K562 (cell line): ENCODE data around the gene KNL1. TPM values are rescaled to one million over a fixed set of nuclear protein-coding genes. Genes with fewer than 3 reads are reported as not detected.

Source experiments
- ATAC-seq: fragments of 200-7000 bp; cut with Tn5 transposase; 3 replicates; pipeline ENCODE4 v1.9.1; 2020; ENCODE audit warnings: moderate library complexity
- BruUV-seq: library from RNA; stranded (reverse); fragments of 400-500 nt; replicated peaks from 2 replicates; lab custom pipeline; 2021; lab: Mats Ljungman, UMichigan
- CTCF ChIA-PET: fragments of 300-600 bp; formaldehyde crosslinking; extraction: SDS; loops from one replicate; lab custom pipeline; 2021; ENCODE audit warnings: low intra/inter-chr PET ratio; lab: Yijun Ruan, JAX
- POLR2A ChIA-PET: fragments of 300-600, 350-650 bp; sonication (Branson Sonifier 250); formaldehyde crosslinking; extraction: SDS; loops from one replicate; lab custom pipeline; 2021; ENCODE audit warnings: antibody characterized with exemption, inconsistent platforms; lab: Yijun Ruan, JAX
- DNase-seq, 4 experiments: peaks; one replicate each; pipeline versions ENCODE4 v3.0.0 to v3.0.0-alpha.2; 2011 to 2018; ENCODE audit warnings: low spot score in 3 of 4, mixed read lengths in 3 of 4; ENCODE audit errors: extremely low read depth in 1 of 4
- FAIRE-seq: peaks from 2 replicates; lab custom pipeline; 2011; peaks lifted over from hg19 to GRCh38; lab: Jason Lieb, UNC
- H2AFZ ChIP-seq: 2 replicates; pipeline ENCODE4 v1.6.0; 2011; ENCODE audit warnings: low read depth, low read length, control low read depth, inconsistent platforms
- H3K27ac ChIP-seq: fragments of 200-600 bp; 3 replicates; pipeline ENCODE4 v1.8.0; 2011; ENCODE audit warnings: low read depth, mild to moderate bottlenecking, control low read depth, inconsistent platforms, low read length, moderate library complexity, mixed read lengths; ENCODE audit errors: extremely low read depth
- H3K27me3 ChIP-seq, 2 experiments: fragments of 300-600 bp in 1 of 2; 2 replicates in 1 of 2; 3 replicates in 1 of 2; pipeline versions ENCODE4 v1.6.0 to v1.8.0; 2011; ENCODE audit warnings: inconsistent platforms in 2 of 2, low read length in 2 of 2, mild to moderate bottlenecking in 1 of 2, mixed read lengths in 1 of 2, moderate library complexity in 1 of 2; ENCODE audit not compliant: control insufficient read depth in 2 of 2, insufficient read depth in 2 of 2
- H3K36me3 ChIP-seq: fragments of 300-600 bp; 3 replicates; pipeline ENCODE4 v1.8.0; 2011; ENCODE audit warnings: mild to moderate bottlenecking, low read length, inconsistent platforms; ENCODE audit not compliant: control insufficient read depth, insufficient read depth
- H3K4me1 ChIP-seq, 2 experiments: fragments of 200-600 bp in 1 of 2; replicated peaks in 1 of 2; 2 replicates in 1 of 2; 3 replicates in 1 of 2; pipeline versions ENCODE4 v1.5.1 to v1.8.0; 2011; ENCODE audit warnings: inconsistent platforms in 2 of 2, low read length in 2 of 2, mild to moderate bottlenecking in 1 of 2, mixed read lengths in 1 of 2, moderate library complexity in 1 of 2; ENCODE audit not compliant: control insufficient read depth in 2 of 2, insufficient read depth in 2 of 2
- H3K4me2 ChIP-seq: 2 replicates; pipeline ENCODE4 v1.6.1; 2011; ENCODE audit warnings: low read length, control low read depth, inconsistent platforms, mixed read lengths; ENCODE audit not compliant: insufficient read depth
- H3K4me3 ChIP-seq: fragments of 200-600 bp; sonication (generic), shearing (Covaris generic); 2 replicates; pipeline ENCODE4 v1.5.1; 2016; ENCODE audit warnings: control low read depth, inconsistent platforms
- H3K79me2 ChIP-seq: fragments of 200-600 bp; 3 replicates; pipeline ENCODE4 v1.8.0; 2011; ENCODE audit warnings: low read length, inconsistent platforms; ENCODE audit not compliant: control insufficient read depth, insufficient read depth
- H3K9ac ChIP-seq, 2 experiments: 2 replicates each; pipeline versions ENCODE4 v1.6.0 to v1.6.1; 2011; ENCODE audit warnings: low read depth in 2 of 2, low read length in 2 of 2, control low read depth in 1 of 2, inconsistent platforms in 1 of 2, mild to moderate bottlenecking in 1 of 2, mixed read lengths in 1 of 2; ENCODE audit not compliant: insufficient read depth in 1 of 2
- H3K9me1 ChIP-seq: one replicate; pipeline ENCODE4 v1.6.0; 2011; ENCODE audit warnings: inconsistent platforms, mild to moderate bottlenecking, low read length, moderate library complexity; ENCODE audit not compliant: control insufficient read depth, insufficient read depth
- H3K9me3 ChIP-seq: replicated peaks from 2 replicates; pipeline ENCODE4 v1.5.1; 2011; ENCODE audit warnings: low read depth, low read length, inconsistent platforms; ENCODE audit not compliant: control insufficient read depth, insufficient read depth
- H4K20me1 ChIP-seq: replicated peaks from 2 replicates; pipeline ENCODE4 v1.6.1; 2011; ENCODE audit warnings: low read length, inconsistent platforms, mixed read lengths; ENCODE audit not compliant: control insufficient read depth, insufficient read depth
- AFF1 ChIP-seq, 2 experiments: fragments of 450-650 bp; IDR thresholded peaks; 2 replicates each; pipeline ENCODE4 v1.6.1; 2018; ENCODE audit warnings: mild to moderate bottlenecking in 2 of 2, low read depth in 1 of 2; ENCODE audit not compliant: partially characterized antibody in 2 of 2
- BDP1 ChIP-seq: IDR thresholded peaks from 3 replicates; pipeline ENCODE4 v1.6.1; 2011; ENCODE audit not compliant: insufficient read length, insufficient read depth
- E2F1 ChIP-seq: sonication (generic); formaldehyde crosslinking; IDR thresholded peaks from 2 replicates; pipeline ENCODE4 v1.8.1; 2023; ENCODE audit warnings: mild to moderate bottlenecking, missing genetic modification reagents, moderate library complexity
- ETS2 ChIP-seq: IDR thresholded peaks from 2 replicates; pipeline ENCODE4 v1.6.1; 2016; ENCODE audit warnings: borderline replicate concordance, missing genetic modification characterization, mild to moderate bottlenecking, moderate library complexity, missing compliant biosample characterization; ENCODE audit not compliant: poor library complexity, severe bottlenecking
- NCOA6 ChIP-seq: fragments of 450-650 bp; IDR thresholded peaks from 2 replicates; pipeline ENCODE4 v1.6.1; 2017; ENCODE audit warnings: mild to moderate bottlenecking
- NRF1 ChIP-seq, 2 experiments: fragments of 450-650 bp; IDR thresholded peaks in 1 of 2; conservative IDR thresholded peaks in 1 of 2; 2 replicates each; pipeline ENCODE4 v1.6.1; 2014; ENCODE audit warnings: mild to moderate bottlenecking in 2 of 2
- U2AF1 ChIP-seq: fragments of 200-400 bp; formaldehyde crosslinking; optimal IDR thresholded peaks from 2 replicates; pipeline ENCODE3; 2017; ENCODE audit warnings: mild to moderate bottlenecking, low read depth, low read length, moderate library complexity
- ZNF398 ChIP-seq: fragments of 250-450 bp; sonication (Bioruptor Pico); IDR thresholded peaks from 2 replicates; pipeline ENCODE4 v1.8.0; 2021; ENCODE audit warnings: moderate library complexity, mild to moderate bottlenecking, inconsistent platforms
- in situ Hi-C: fragments of 300-500 bp; cut with MboI; formaldehyde crosslinking; loops from 4 replicates; pipeline ENCODE4 v1.15.0; 2018; ENCODE audit warnings: inconsistent platforms, mixed read lengths
- intact Hi-C: fragments of 100-400 bp; cut with micrococcal nuclease; formaldehyde crosslinking; loops from 2 replicates; pipeline ENCODE4 v1.14.2; 2022
- polyA plus RNA-seq, 8 experiments: library from polyadenylated mRNA; depleted of rRNA in 4 of 8; stranded (reverse) in 5 of 8; unstranded in 3 of 8; fragments of >200 nt; fragmentation: Nextera tagmentation in 2 of 8; fragmentation: Illumina TruSeq in 1 of 8; extraction: Ambion mirVana in 2 of 8; extraction: Trizol in 1 of 8; gene quantifications; 2 replicates each; pipeline versions ENCODE4 v1.2.1 to v1.2.3, GENCODE V29; 2011 to 2014; ENCODE audit warnings: inconsistent platforms in 1 of 8, missing spikeins in 1 of 8
- total RNA-seq, 7 experiments: library from RNA; depleted of rRNA in 6 of 7; stranded (reverse); fragments of >200 nt in 6 of 7; fragmentation: Illumina TruSeq in 2 of 7; extraction: Trizol in 2 of 7; gene quantifications; 2 replicates each; pipeline versions ENCODE4 v1.2.1 to v1.2.3, GENCODE V29; 2011 to 2021; ENCODE audit warnings: low replicate concordance in 1 of 7
- TF ChIP-seq, protein P1 (sequence below): IDR thresholded peaks from 3 replicates; pipeline ENCODE4 v1.6.1; 2011; ENCODE audit warnings: borderline replicate concordance, mild to moderate bottlenecking, moderate library complexity; ENCODE audit not compliant: insufficient read length; ENCODE audit errors: extremely low read depth
- TF ChIP-seq, protein P2 (sequence below): fragments of 450-650 bp; formaldehyde crosslinking; IDR thresholded peaks from 2 replicates; pipeline ENCODE4 v1.4.0; 2020; ENCODE audit warnings: mild to moderate bottlenecking, mixed read lengths

The KNL1 gene
- total and polyA plus RNA-seq, 9 of the 15 experiments (the other 6 are each of a cell fraction or from before 2014, with no cell fraction given), result 14.5 to 65.4 (median 34.6) TPM

DNA sequence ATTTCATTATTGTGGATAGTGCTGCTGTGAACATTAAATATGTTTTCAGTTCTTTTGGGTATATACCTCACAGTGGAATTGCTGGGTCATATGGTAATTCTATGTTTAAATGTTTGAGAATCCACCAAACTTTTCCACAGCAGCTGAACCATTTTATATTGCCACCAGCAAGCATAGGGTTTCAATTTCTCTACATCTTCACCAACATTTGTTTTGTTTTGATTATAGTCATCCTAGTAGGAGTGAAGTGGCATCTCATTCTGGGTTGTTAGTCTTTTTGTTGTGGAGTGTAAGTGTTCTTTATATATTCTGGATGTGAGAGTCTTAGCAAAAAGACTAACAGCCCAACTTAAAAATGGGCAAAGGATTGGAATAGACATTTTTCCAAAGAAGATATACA, 18.9 kb upstream of the KNL1 start:
- no peak overlapping the region for H3K4me2 ChIP-seq
- ATAC-seq, result no peak
- DNase-seq, result no peak
- in situ Hi-C loops, result no loop called here
- no peak overlapping the region for H3K4me3 ChIP-seq
- peaks cover 4 to 5% of the 10 kb centered on the region in 2 experiments; a peak in 3 of 5 replicates for H3K4me1 ChIP-seq
- intact Hi-C loops, result no loop called here
- no peak overlapping the region for H3K9ac ChIP-seq
- BruUV-seq, result no TSS peak
- no peak for FAIRE-seq
- POLR2A ChIA-PET, result no interaction called here
- peaks cover 45% of the 10 kb centered on the region for H3K36me3 ChIP-seq
- H3K9me1 ChIP-seq, result no peaks in the 10 kb centered on the region
- no peaks in the 10 kb centered on the region for H4K20me1 ChIP-seq
- no peaks in the 10 kb centered on the region for H3K27me3 ChIP-seq
- peaks cover 18% of the 10 kb centered on the region for H3K79me2 ChIP-seq
- H2AFZ ChIP-seq, result no peak overlapping the region
- CTCF ChIA-PET, result no interaction called here
- no peaks in the 10 kb centered on the region; the same call in 1 of the 2 replicates for H3K9me3 ChIP-seq
- H3K27ac ChIP-seq, result no peak overlapping the region
- TF ChIP-seq E2F1 (CRISPR knock-in tag) (no peak), AFF1 (IDR thresholded peaks at IDR 0.05; ENCODE audit: low read depth in 1 of 2, partially characterized antibody in 2 of 2) (no peak), ZNF398 (CRISPR knock-in tag) (no peak), BDP1 (no peak), NCOA6 (no peak), U2AF1 (no peak), NRF1 (conservative IDR thresholded peaks at IDR 0.05 in 1 of 2, IDR thresholded peaks at IDR 0.05 in 1 of 2) (no peak), ETS2 (tag) (no peak)
- TF ChIP-seq, protein P1, sequence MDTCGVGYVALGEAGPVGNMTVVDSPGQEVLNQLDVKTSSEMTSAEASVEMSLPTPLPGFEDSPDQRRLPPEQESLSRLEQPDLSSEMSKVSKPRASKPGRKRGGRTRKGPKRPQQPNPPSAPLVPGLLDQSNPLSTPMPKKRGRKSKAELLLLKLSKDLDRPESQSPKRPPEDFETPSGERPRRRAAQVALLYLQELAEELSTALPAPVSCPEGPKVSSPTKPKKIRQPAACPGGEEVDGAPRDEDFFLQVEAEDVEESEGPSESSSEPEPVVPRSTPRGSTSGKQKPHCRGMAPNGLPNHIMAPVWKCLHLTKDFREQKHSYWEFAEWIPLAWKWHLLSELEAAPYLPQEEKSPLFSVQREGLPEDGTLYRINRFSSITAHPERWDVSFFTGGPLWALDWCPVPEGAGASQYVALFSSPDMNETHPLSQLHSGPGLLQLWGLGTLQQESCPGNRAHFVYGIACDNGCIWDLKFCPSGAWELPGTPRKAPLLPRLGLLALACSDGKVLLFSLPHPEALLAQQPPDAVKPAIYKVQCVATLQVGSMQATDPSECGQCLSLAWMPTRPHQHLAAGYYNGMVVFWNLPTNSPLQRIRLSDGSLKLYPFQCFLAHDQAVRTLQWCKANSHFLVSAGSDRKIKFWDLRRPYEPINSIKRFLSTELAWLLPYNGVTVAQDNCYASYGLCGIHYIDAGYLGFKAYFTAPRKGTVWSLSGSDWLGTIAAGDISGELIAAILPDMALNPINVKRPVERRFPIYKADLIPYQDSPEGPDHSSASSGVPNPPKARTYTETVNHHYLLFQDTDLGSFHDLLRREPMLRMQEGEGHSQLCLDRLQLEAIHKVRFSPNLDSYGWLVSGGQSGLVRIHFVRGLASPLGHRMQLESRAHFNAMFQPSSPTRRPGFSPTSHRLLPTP, result no peak
- TF ChIP-seq, protein P2, sequence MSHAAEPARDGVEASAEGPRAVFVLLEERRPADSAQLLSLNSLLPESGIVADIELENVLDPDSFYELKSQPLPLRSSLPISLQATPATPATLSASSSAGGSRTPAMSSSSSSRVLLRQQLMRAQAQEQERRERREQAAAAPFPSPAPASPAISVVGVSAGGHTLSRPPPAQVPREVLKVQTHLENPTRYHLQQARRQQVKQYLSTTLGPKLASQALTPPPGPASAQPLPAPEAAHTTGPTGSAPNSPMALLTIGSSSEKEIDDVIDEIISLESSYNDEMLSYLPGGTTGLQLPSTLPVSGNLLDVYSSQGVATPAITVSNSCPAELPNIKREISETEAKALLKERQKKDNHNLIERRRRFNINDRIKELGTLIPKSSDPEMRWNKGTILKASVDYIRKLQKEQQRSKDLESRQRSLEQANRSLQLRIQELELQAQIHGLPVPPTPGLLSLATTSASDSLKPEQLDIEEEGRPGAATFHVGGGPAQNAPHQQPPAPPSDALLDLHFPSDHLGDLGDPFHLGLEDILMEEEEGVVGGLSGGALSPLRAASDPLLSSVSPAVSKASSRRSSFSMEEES, result no peak
